HS-5 (cell line): ENCODE results near the gene TPCN2.

ENCODE experiments used
- DNase-seq: peaks from one replicate; pipeline ENCODE4 v3.0.0-alpha.2; 2012; ENCODE audit warnings: low read depth

Gene TPCN2

DNA sequence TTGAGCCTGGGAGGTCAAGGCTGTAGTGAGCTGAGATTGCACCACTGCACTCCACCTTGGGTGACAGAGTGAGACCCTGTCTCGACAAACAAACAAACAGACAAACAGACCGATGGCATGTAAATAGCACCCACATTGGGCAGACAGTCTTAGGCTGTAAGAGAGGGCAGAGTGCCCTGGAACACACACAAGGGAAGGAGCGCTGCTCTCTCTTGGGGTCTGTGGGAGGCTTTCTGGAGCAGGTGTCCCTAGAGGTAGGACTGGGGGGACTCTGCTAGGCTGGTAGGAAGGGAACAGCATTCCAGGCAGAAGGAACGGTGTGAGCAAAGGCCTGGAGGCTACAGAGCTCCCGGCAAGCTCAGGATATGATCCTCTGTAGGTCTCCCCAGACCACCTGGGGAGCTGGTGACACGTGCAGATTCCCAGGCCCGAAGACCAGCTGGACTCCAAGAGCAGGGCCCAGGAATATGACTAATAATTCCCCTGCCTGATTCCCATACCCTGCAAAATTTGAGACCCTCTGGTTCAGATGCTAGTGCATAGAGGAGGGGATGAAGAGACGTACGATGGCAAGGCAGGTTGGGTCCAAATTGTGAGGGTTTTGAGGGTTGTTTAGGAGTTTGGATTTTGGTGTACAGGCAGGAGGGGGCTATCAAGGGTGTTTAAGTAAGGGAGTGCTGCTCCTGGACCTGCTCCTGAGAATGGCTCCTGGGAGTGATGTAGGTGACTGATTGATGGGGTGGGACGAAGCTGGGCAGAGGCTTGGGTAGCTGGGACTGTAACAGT, 118.6 kb downstream of the TPCN2 start:
- no peak for DNase-seq

DNA sequence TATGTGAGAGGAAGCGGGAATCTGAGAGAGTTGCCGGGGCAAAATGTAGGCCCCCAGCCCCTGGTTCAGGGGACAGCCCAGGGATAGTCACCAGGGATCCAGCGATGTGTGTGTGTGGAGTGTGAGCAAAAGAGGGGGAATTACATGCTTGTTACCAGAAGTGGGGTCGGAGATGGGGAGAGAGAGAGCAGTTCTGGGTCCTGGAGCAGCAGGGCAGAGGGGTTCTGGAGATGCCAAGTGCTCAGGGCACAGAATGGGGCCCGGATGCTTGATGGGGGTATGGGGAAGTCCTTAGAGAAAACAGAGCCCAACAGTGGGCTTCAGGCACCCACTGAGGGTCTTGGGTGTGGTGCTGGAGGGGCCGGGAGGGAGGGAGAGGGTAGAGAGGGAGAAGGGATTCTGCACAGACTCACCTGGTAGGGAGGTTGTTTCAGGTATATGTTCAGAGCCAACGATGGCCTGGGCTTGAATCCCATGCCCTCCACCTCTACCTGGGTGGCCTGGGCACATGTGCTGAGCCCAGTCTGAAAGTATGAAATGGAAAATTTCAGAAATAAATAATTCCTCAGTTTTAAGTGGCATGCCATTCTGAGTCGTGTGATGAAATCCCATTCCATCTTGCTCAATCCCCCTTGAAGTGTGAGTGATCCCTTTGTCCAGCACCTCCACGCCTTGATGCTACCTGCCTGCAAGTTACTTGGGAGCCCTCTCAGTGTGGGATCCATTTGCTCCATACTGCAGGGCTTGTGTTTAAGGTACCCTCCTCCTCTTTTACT, 119.4 kb downstream of the TPCN2 start:
- DNase-seq, result no peak

DNA sequence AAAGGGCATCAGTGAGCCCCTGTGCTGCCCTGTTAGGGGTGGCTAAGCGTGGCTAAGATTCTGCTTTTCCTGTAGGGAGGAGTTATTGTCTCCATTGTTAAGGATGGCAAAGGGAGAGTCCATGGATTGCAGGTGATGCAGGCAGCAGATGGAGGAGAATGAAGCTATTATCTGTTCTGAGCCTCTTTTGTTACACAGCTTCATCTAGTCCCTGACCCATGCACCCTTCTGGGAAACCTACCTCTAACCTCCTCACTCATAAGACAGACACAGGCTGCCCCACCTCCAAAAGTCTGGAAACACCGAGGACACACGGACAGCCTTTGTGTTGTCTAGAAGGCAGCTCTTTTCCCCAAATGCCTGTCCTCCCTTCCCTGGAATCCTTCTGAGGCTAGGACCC, 120.7 kb downstream of the TPCN2 start:
- DNase-seq, result no peak

DNA sequence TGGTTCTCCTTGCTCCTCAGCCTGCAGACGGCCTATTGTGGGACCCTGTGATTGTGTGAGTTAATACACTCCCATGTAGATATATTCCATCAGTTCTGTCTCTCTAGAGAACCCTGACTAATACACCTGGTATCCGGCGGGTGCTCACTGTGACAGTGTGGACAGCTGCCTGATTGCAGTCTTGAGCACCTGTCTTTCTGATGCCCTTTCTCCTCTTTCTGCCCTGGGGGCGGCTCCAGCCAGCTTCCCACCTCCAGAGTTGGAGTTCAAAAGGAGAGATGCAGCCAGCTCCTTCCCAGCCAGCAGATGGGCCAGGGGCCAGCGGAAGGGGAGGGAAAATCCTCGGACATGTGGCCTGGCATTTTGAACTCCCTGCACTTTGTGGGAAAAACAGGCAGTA, 122.0 kb downstream of the TPCN2 start:
- DNase-seq, result no peak

DNA sequence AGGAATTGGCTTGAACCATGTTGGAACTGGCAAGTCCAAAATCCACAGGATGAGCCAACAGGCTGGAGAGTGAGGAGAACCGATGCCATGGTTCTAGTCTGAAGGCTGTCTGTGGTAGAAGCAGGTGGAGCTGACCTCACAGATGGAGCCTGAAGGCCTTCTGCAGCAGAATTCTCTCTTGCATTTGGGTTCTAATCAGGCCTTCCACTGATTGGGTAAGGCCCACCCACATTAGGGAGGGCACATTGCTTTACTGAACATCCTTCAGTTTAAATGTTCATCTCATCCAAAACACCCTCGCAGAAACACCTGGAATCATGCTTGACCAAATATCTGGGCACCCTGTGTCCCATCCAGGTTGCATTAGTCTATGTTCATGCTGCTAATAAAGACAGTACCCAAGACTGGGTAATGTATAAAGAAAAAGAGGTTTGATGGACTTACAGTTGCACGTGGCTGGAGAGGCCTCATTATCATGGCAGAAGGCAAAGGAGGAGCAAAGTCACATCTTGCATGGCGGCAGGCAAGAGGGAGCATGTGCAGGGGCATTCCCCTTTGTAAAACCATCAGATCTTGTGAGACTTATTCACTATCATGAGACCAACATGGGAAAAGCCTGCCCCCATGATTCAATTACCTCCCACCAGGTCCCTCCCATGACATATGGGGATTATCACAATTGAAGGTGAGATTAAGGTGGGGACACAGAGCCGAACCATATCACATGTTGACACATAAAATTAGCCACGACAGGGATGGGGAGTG, 122.9 kb downstream of the TPCN2 start:
- DNase-seq, result no peak

DNA sequence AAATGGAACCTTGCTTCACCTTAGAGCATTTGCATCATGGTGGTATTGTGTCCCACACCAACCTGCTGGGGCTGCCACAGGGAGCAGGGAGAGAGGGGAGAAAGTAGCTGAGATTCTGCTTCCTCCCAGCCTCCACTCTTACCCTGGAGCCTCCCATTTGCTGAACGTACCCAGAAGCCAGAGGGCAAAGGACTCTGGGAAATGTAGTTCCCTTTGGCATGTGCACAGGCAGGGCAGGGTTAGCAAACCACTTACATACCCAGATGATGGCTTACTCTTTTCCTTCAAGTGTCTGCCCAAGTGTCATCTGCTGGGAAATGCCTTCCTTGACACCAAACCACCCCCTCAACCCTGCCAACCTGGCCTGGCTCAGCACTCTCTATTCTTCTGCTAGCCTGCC, 123.9 kb downstream of the TPCN2 start:
- no peak for DNase-seq

DNA sequence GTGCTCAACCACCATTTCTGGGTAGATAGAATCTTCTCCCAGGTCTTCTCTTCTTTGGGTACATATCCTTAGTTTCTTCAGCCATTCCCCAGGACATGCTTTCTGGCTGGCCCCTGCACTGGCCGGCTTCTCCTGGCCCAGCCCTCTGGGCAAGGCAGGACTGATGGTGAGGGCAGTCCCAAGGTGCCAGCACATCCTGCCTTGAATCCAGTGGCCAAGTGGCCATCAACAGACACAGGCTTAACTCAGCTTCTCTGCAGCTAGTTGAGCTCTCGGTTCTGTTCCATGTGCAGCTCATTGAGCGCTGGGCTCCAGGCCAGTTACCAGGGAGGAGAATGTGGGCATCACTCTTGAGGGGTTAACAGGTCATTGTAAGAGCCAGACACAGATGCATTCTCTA, 124.6 kb downstream of the TPCN2 start:
- DNase-seq, result no peak

DNA sequence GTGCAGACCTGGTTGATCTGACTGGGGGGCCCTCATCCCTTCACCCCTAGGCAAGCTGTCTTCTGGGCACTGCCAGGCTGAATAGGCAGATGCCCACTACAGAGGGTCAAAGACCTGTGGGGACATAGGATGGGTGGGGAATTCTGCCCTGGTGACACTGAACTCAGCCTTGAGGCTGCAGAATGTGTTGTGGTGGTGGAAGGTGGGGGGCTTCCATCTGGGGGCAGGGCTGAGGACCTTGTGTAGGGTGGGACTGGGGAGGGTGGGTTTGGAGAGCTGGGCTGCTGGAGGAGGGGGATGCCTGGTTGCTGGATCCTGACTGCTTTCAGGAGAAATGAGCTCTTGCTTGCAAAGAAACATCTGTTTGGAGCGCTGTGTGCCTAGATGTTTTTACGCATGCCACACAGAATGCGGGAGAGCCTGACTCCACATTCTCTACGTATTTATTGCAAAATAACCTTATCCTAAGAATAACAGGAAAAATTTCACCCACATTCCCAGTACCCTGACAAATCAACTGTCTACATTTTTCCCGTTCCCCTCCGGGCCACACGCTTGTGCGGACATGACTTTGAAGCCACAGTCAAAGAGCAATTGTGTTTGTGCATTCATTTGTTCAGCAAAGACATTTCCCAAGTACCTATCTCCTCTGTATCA, 125.3 kb downstream of the TPCN2 start:
- DNase-seq, result no peak

DNA sequence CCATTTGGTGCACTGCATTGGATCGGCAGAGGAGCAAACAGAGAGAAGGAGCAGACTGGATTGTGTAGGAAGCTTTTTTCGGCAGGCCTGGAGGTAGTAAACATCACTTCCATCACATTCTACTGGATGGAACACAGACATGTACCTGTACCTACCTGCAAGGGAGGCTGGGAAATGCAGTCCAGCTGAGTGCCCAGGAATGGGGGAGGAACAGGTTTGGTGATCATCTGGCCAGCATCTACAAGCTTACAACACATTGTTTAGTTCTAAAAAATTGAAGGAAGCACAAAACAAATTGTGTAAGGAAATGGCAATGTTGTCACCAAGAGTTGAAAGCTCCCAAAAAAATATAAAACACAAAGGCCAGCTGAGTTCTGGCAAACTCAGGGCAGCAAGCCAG, 126.1 kb downstream of the TPCN2 start:
- DNase-seq, result no peak

DNA sequence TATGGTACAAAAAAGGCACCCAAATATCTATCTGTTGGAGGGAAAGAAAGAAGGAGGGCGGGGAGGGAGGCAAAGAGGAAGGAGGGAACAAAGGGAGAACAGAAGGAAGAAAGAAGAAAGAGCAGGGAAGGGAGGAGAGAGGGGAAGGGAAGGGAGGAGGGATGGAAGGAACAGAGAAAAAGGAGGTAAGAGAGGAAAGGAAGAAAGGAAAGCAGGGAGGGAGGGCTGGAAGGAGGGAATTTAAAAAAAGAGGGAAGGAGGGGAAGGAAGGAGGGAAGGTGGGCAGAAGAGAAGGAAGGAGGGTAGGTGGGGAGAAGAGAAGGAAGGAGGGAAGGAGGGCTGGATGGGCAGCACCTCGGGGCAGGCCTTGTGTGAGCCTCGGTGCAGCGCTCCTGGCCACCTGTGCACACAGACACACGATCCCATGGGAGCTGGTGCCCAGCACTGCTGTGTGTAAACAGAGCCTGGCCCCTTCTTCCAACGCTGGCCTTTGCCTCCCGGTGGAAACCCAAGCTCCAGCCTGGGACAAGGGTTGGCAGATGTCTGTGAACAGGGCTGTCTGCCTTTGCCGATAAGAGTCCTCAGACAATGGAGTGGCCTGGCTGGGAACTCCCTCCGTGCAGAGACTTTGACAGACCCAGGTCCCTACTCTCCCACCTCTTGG, 130.2 kb downstream of the TPCN2 start:
- DNase-seq, result no peak

DNA sequence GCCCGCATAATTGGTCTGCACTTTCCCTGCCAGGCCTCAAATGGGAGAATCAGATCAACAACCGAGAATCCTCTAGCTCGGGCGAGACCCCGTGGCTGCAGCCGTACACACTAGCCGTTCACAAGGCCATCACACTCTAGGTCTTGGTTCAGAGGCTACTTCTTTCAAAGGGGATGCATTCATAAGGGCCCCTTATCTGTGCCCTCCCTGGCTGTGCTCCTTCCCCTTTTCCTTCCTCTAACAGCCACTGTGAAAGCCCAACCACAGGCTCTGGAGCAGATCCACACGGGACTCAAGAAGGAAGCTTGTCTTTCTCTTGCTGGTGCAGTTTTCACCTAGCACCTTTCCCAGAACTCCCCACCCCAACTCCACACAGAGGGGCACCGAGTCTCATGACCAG, 131.5 kb downstream of the TPCN2 start:
- no peak for DNase-seq

DNA sequence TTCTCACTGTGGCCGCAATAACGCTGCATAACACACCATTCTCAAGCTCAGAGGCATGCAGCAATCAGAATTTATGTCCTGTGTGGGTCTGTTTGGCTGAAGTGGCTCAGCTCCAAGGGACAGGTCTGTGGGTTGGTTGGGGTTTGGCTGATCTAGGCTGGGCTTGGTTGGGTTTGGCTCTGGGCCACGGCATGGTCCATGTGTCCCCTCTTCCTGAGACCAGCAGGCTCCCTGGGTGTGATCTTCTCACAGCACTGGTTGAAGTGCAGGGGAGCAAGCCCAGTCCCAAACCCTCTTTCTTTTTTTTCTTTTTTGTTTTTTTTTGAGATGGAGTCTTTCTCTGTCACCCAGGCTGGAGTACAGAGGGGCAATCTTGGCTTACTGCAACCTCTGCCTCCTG, 132.0 kb downstream of the TPCN2 start:
- DNase-seq, result no peak

DNA sequence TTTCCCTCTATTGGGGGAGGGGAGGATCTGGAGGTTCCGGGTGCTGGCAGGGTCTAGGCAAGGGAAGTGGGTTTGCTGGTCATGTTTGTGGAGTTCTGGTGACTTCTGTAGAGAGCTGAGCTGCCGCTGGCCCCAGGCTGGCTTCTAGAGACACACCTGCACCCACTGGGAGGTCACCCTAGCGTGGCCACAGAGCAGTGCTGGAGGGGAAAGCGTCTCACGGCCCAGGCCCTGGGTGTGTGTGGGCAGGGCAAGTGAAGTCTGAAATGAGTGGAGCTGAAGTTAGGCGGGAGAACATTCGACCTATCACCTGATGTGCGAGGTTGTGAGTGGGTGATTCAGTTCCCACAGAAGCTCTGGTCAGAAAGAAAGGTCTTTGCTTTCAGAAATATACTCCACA, 134.9 kb downstream of the TPCN2 start:
- no peak for DNase-seq
